ENCODE data around the gene GPR108.
"Not testable (repeated sequence)": the region's sequence is repeated elsewhere in the genome, so short reads cannot be mapped to it uniquely, and the experiment has no call there.

The GPR108 gene

DNA sequence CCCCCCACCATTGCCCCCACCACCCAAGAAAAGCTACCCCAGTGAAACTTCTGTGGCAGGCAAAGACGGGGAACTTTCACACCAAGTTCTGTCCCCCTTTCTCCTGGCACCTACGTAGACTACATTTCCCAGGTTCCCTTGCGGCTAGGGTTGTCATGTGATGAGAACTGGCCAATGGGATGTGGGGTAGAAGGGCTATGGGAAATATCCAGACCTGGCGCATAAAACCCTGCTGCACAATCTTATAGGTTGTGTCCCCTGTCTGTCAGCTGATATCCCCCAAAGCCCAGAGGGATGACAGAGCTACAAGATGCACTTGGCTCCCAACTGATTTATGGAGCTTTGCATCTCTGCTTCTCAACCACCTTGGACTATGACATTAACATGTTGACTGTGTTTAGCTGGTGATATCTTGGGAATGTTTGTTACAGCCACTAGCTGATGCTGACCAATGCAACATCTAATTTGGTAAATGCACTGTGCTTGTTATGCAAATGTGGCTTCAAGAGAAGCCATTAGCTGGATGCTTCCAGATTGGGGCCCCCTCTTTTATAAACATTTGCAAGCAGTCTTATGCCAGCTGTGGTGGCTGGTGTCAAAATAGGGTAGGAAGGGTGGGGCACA is 23.8 kb upstream of the GPR108 start:
- H3K27ac ChIP-seq (ENCODE audit: low read depth, low read length), result no peak overlapping the region
- no peak overlapping the region for H3K4me3 ChIP-seq (ENCODE audit: low read depth in 1 of 2, low read length in 2 of 2)
- no peak overlapping the region for H3K9ac ChIP-seq (ENCODE audit: low read depth in 1 of 2, low read length in 2 of 2)
- no peaks in the 10 kb centered on the region for H3K9me3 ChIP-seq (ENCODE audit: control insufficient read depth in 1 of 2, low read length in 2 of 2)
- H3K4me1 ChIP-seq (ENCODE audit: control insufficient read depth in 1 of 2, insufficient read depth in 2 of 2, low read length in 2 of 2), result peaks cover 6 to 10% of the 10 kb centered on the region in 2 donors
- peaks cover 0 to 23% of the 10 kb centered on the region in 2 donors for H3K36me3 ChIP-seq (ENCODE audit: control insufficient read depth in 1 of 2, insufficient read depth in 2 of 2, low read length in 2 of 2)
- no peaks in the 10 kb centered on the region for H3K27me3 ChIP-seq (ENCODE audit: control insufficient read depth in 1 of 2, insufficient read depth in 2 of 2, low read length in 2 of 2)

DNA sequence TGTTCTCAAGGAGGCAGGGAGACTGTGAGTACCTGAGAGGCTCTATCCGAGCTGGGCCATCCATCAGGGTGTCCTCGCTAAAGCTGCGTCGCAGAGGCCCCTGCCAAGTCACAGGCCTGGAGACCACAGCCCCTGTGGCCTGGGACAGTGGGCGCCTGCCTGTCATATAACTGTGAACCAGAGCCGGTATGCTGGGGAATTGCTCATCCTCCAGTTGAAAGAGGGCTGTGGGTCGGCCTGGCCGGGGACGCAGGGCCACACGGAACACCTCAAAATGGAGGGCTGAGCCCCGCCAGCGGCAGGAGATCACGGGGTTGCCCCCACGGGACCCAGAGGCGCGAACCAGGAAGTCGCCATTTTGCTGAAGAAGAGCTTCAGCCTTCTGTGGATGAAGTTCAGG is 23.2 kb upstream of the GPR108 start:
- no peaks in the 10 kb centered on the region for H3K9me3 ChIP-seq (ENCODE audit: control insufficient read depth in 1 of 2, low read length in 2 of 2)
- no peak overlapping the region for H3K27ac ChIP-seq (ENCODE audit: low read depth, low read length)
- no peaks in the 10 kb centered on the region for H3K27me3 ChIP-seq (ENCODE audit: control insufficient read depth in 1 of 2, insufficient read depth in 2 of 2, low read length in 2 of 2)
- peaks cover under 1 to 6% of the 10 kb centered on the region in 2 donors for H3K4me1 ChIP-seq (ENCODE audit: control insufficient read depth in 1 of 2, insufficient read depth in 2 of 2, low read length in 2 of 2)
- no peak overlapping the region for H3K9ac ChIP-seq (ENCODE audit: low read depth in 1 of 2, low read length in 2 of 2)
- H3K36me3 ChIP-seq (ENCODE audit: control insufficient read depth in 1 of 2, insufficient read depth in 2 of 2, low read length in 2 of 2), result peaks cover 0 to 23% of the 10 kb centered on the region in 2 donors
- H3K4me3 ChIP-seq (ENCODE audit: low read depth in 1 of 2, low read length in 2 of 2), result no peak overlapping the region

GRCh38 chr19:6754653-6755463 is 17.5 kb upstream of the GPR108 start:
- H3K4me1 ChIP-seq (ENCODE audit: control insufficient read depth in 1 of 2, insufficient read depth in 2 of 2, low read length in 2 of 2), result peaks cover 6 to 7% of the 10 kb centered on the region in 2 donors
- no peak overlapping the region for H3K9ac ChIP-seq (ENCODE audit: low read depth in 1 of 2, low read length in 2 of 2)
- no peaks in the 10 kb centered on the region for H3K9me3 ChIP-seq (ENCODE audit: control insufficient read depth in 1 of 2, low read length in 2 of 2)
- H3K27ac ChIP-seq (ENCODE audit: low read depth, low read length), result no peak overlapping the region
- no peak overlapping the region for H3K4me3 ChIP-seq (ENCODE audit: low read depth in 1 of 2, low read length in 2 of 2)
- H3K36me3 ChIP-seq (ENCODE audit: control insufficient read depth in 1 of 2, insufficient read depth in 2 of 2, low read length in 2 of 2), result peaks cover 0 to 38% of the 10 kb centered on the region in 2 donors
- no peaks in the 10 kb centered on the region for H3K27me3 ChIP-seq (ENCODE audit: control insufficient read depth in 1 of 2, insufficient read depth in 2 of 2, low read length in 2 of 2)

DNA sequence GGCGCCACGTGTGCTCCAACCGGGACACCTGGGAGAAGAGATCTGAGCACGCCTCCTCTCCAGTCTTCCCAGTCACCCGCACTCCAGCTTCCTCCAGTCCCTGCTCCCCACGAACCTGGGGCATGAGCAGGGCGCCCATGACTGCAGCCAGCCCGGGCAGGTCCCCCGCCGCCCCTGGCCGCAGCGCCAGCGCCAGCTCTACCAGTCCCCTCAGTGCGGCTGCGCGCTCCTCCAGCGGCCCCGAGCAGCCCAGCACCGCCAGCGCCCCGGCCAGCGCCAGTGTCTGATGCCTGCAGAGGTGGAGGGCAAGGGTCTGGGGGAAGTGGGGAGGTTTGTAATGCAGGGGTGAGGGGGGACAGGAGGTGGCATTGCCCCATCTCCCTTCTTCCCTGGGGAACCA is 16.8 kb upstream of the GPR108 start:
- H3K27me3 ChIP-seq (ENCODE audit: control insufficient read depth in 1 of 2, insufficient read depth in 2 of 2, low read length in 2 of 2), result no peaks in the 10 kb centered on the region
- no peak overlapping the region for H3K4me3 ChIP-seq (ENCODE audit: low read depth in 1 of 2, low read length in 2 of 2)
- no peak overlapping the region for H3K9ac ChIP-seq (ENCODE audit: low read depth in 1 of 2, low read length in 2 of 2)
- H3K27ac ChIP-seq (ENCODE audit: low read depth, low read length), result no peak overlapping the region
- H3K9me3 ChIP-seq (ENCODE audit: control insufficient read depth in 1 of 2, low read length in 2 of 2), result no peaks in the 10 kb centered on the region
- H3K4me1 ChIP-seq (ENCODE audit: control insufficient read depth in 1 of 2, insufficient read depth in 2 of 2, low read length in 2 of 2), result peaks cover 6 to 7% of the 10 kb centered on the region in 2 donors
- H3K36me3 ChIP-seq (ENCODE audit: control insufficient read depth in 1 of 2, insufficient read depth in 2 of 2, low read length in 2 of 2), result peaks cover 0 to 38% of the 10 kb centered on the region in 2 donors

DNA sequence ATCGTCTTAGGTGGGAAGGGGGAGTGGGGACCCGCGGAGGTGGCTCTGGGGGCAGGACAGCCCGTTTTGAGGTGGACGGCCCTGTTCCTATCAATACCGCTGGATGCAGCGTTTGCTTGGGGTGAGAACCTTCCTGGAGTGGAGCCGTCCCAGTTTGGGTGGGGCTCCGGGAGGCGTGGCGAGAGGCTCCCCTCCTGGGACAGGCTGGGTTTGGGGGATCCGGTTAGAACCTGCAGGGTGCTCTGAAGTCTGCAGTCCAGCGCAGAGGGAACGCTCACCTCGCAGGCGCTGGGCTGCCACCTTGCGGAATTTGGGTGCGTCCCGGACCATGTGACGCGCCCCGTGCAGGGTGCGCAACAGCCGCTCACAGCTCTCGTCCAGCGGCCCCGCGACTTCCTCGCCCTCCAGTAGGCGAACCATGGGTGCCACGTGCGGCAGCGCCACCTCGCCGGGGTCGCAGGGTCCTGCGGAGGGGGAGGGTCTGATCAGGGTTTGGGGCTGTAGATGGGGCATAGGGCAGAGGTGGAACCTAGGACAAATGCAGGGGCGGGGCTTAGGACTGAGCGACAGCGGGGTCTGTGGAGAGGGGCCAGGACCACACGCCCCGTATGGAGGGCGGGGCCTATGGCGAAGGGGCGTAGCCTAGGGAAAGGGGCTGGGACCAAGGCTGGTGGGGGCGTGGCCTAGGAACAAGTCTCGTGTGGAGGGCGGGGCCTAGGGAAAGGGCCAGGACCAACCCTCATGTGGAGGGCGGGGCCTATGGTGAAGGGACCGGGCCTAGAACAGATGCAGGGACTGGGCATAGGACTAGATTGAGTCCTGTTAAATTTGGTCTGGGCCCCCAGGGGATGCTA is 16.0 kb upstream of the GPR108 start:
- Histone ChIP-seq H3K36me3 (ENCODE audit: control insufficient read depth in 1 of 2, insufficient read depth in 2 of 2, low read length in 2 of 2) (peaks cover 0 to 35% of the 10 kb centered on the region in 2 donors), H3K4me3 (ENCODE audit: low read depth in 1 of 2, low read length in 2 of 2) (peak overlapping the region; percentile 58 to 68), H3K27me3 (ENCODE audit: control insufficient read depth in 1 of 2, insufficient read depth in 2 of 2, low read length in 2 of 2) (no peaks in the 10 kb centered on the region), H3K4me1 (ENCODE audit: control insufficient read depth in 1 of 2, insufficient read depth in 2 of 2, low read length in 2 of 2) (peaks cover 6 to 7% of the 10 kb centered on the region in 2 donors), H3K9me3 (ENCODE audit: control insufficient read depth in 1 of 2, low read length in 2 of 2) (no peaks in the 10 kb centered on the region), H3K9ac (ENCODE audit: low read depth in 1 of 2, low read length in 2 of 2) (peak overlapping the region; percentile 73 to 74), H3K27ac (ENCODE audit: low read depth, low read length) (peak overlapping the region; percentile 94)

GRCh38 chr19:6752256-6753177 is 15.1 kb upstream of the GPR108 start:
- Histone ChIP-seq H3K27me3 (ENCODE audit: control insufficient read depth in 1 of 2, insufficient read depth in 2 of 2, low read length in 2 of 2) (no peaks in the 10 kb centered on the region), H3K4me3 (ENCODE audit: low read depth in 1 of 2, low read length in 2 of 2) (peak overlapping the region; percentile 58 to 68), H3K4me1 (ENCODE audit: control insufficient read depth in 1 of 2, insufficient read depth in 2 of 2, low read length in 2 of 2) (peaks cover 6 to 7% of the 10 kb centered on the region in 2 donors), H3K9ac (ENCODE audit: low read depth in 1 of 2, low read length in 2 of 2) (peak overlapping the region; percentile 73 to 74), H3K36me3 (ENCODE audit: control insufficient read depth in 1 of 2, insufficient read depth in 2 of 2, low read length in 2 of 2) (peaks cover 0 to 41% of the 10 kb centered on the region in 2 donors), H3K27ac (ENCODE audit: low read depth, low read length) (peak overlapping the region; percentile 94), H3K9me3 (ENCODE audit: control insufficient read depth in 1 of 2, low read length in 2 of 2) (no peaks in the 10 kb centered on the region)

DNA sequence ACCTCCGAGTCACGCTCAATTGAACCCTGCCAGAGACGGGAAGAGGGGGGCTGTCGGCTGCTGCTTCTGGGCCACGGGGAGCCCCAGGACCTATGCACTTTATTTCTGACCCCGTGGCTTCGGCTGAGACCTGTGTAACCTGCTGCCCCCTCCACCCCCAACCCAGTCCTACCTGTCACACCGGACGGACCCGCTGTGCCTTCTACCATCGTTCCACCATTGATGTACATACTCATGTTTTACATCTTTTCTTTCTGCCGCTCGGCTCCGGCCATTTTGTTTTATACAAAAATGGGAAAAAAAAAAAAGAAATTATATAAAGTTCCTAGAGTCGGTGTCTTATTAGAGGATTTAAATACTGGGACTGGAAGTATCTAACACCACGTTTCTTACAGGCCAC is 13.8 kb upstream of the GPR108 start:
- Histone ChIP-seq H3K27me3 (ENCODE audit: control insufficient read depth in 1 of 2, insufficient read depth in 2 of 2, low read length in 2 of 2) (no peaks in the 10 kb centered on the region), H3K4me3 (ENCODE audit: low read depth in 1 of 2, low read length in 2 of 2) (no peak overlapping the region), H3K27ac (ENCODE audit: low read depth, low read length) (no peak overlapping the region), H3K4me1 (ENCODE audit: control insufficient read depth in 1 of 2, insufficient read depth in 2 of 2, low read length in 2 of 2) (peaks cover 6 to 7% of the 10 kb centered on the region in 2 donors), H3K9ac (ENCODE audit: low read depth in 1 of 2, low read length in 2 of 2) (no peak overlapping the region), H3K36me3 (ENCODE audit: control insufficient read depth in 1 of 2, insufficient read depth in 2 of 2, low read length in 2 of 2) (peaks cover 2 to 53% of the 10 kb centered on the region in 2 donors), H3K9me3 (ENCODE audit: control insufficient read depth in 1 of 2, low read length in 2 of 2) (no peaks in the 10 kb centered on the region)

DNA sequence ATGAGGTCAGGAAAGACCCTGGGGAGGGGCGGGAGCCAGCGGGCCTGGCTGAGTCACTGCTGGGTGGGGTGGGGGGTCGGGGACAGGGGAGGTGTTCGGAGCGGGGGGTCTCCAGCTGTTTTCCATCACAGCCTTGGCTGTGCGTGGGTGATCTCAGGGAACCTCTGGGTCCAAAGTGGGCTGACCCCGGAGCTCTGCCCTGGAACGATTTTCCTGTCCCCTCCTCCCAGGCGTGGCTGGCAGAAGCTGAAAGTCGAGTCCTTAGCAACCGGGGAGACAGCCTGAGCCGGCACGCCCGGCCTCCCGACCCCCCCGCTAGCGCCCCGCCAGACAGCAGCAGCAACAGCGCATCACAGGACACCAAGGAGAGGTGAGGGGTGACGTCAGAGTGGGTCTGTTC is 12.7 kb upstream of the GPR108 start:
- no peaks in the 10 kb centered on the region for H3K9me3 ChIP-seq (ENCODE audit: control insufficient read depth in 1 of 2, low read length in 2 of 2)
- no peak overlapping the region for H3K9ac ChIP-seq (ENCODE audit: low read depth in 1 of 2, low read length in 2 of 2)
- H3K4me1 ChIP-seq (ENCODE audit: control insufficient read depth in 1 of 2, insufficient read depth in 2 of 2, low read length in 2 of 2), result peaks cover 8 to 13% of the 10 kb centered on the region in 2 donors
- H3K4me3 ChIP-seq (ENCODE audit: low read depth in 1 of 2, low read length in 2 of 2), result no peak overlapping the region
- H3K27ac ChIP-seq (ENCODE audit: low read depth, low read length), result no peak overlapping the region
- H3K36me3 ChIP-seq (ENCODE audit: control insufficient read depth in 1 of 2, insufficient read depth in 2 of 2, low read length in 2 of 2), result peaks cover 3 to 57% of the 10 kb centered on the region in 2 donors
- no peaks in the 10 kb centered on the region for H3K27me3 ChIP-seq (ENCODE audit: control insufficient read depth in 1 of 2, insufficient read depth in 2 of 2, low read length in 2 of 2)

DNA sequence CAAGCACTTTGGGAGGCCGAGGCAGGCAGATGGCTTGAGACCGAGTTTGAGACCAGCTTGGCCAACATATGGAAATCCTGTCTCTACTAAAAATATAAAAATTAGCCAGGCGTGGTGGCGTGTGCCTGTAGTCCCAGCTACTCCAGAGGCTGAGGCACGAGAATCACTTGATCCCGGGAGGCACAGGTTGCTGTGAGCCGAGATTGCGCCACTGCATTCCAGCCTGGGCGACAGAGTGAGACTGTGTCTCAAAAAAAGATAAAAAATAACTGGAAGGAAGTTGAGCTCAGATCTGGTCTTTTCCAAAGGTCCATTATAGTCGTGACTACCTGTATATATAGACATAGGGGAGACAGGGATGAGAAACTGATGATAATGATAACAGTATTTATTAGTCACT is 11.2 kb upstream of the GPR108 start:
- H3K4me1 ChIP-seq (ENCODE audit: control insufficient read depth in 1 of 2, insufficient read depth in 2 of 2, low read length in 2 of 2), result peaks cover 19 to 27% of the 10 kb centered on the region in 2 donors
- peaks cover 6 to 59% of the 10 kb centered on the region in 2 donors for H3K36me3 ChIP-seq (ENCODE audit: control insufficient read depth in 1 of 2, insufficient read depth in 2 of 2, low read length in 2 of 2)
- not testable (repeated sequence) for H3K27me3 ChIP-seq (ENCODE audit: control insufficient read depth in 1 of 2, insufficient read depth in 2 of 2, low read length in 2 of 2); H3K9ac ChIP-seq (ENCODE audit: low read depth in 1 of 2, low read length in 2 of 2); H3K4me3 ChIP-seq (ENCODE audit: low read depth in 1 of 2, low read length in 2 of 2); H3K9me3 ChIP-seq (ENCODE audit: control insufficient read depth in 1 of 2, low read length in 2 of 2); H3K27ac ChIP-seq (ENCODE audit: low read depth, low read length)
